ENCODE measurements around the gene TEX30. TPM values are rescaled to one million over a fixed set of nuclear protein-coding genes. Genes with fewer than 3 reads are reported as not detected.

Gene TEX30
- total RNA-seq, 2 donors from 2014 or later: 3.6 to 22.2 TPM

- intact Hi-C loops (cut with DNase I): no loop called here
- WGBS: 90% methylated on average over 2 of the region's 2 CpGs
- no peaks in the 10 kb centered on the region for H3K9me3 ChIP-seq
Observed at GRCh38 chr13:102758842-102759241, 14.7 kb downstream of the TEX30 start.

GRCh38 chr13:102757006-102757405 lies 16.6 kb downstream of the TEX30 start:
- TF ChIP-seq POLR2A (IDR thresholded peaks at IDR 0.05) (no peak), POLR2AphosphoS5 (IDR thresholded peaks at IDR 0.05) (no peak)
- TF ChIP-seq, protein P1, sequence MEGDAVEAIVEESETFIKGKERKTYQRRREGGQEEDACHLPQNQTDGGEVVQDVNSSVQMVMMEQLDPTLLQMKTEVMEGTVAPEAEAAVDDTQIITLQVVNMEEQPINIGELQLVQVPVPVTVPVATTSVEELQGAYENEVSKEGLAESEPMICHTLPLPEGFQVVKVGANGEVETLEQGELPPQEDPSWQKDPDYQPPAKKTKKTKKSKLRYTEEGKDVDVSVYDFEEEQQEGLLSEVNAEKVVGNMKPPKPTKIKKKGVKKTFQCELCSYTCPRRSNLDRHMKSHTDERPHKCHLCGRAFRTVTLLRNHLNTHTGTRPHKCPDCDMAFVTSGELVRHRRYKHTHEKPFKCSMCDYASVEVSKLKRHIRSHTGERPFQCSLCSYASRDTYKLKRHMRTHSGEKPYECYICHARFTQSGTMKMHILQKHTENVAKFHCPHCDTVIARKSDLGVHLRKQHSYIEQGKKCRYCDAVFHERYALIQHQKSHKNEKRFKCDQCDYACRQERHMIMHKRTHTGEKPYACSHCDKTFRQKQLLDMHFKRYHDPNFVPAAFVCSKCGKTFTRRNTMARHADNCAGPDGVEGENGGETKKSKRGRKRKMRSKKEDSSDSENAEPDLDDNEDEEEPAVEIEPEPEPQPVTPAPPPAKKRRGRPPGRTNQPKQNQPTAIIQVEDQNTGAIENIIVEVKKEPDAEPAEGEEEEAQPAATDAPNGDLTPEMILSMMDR (IDR thresholded peaks at IDR 0.05): no peak
- no peak for DNase-seq (ENCODE audit: low spot score)
- WGBS: 85% methylated on average over 1 of the region's 1 CpG
- H3K36me3 ChIP-seq: no peaks in the 10 kb centered on the region
- H3K9me3 ChIP-seq: no peaks in the 10 kb centered on the region
- intact Hi-C loops (cut with DNase I): no loop called here
- H3K4me1 ChIP-seq (replicated peaks): no peaks in the 10 kb centered on the region
- H3K27ac ChIP-seq: no peak overlapping the region
- H3K27me3 ChIP-seq (replicated peaks; ENCODE audit: insufficient read depth): no peaks in the 10 kb centered on the region
- H3K4me3 ChIP-seq: no peak overlapping the region

More at GRCh38 chr13:102758842-102759241, 14.7 kb downstream of the TEX30 start:
- Histone ChIP-seq H3K4me1 (replicated peaks) (no peaks in the 10 kb centered on the region), H3K27me3 (replicated peaks; ENCODE audit: insufficient read depth) (no peaks in the 10 kb centered on the region), H3K36me3 (no peaks in the 10 kb centered on the region), H3K4me3 (no peak overlapping the region), H3K27ac (no peak overlapping the region)
- DNase-seq (ENCODE audit: low spot score): no peak
- TF ChIP-seq POLR2A (IDR thresholded peaks at IDR 0.05) (no peak), POLR2AphosphoS5 (IDR thresholded peaks at IDR 0.05) (no peak)

- no peaks in the 10 kb centered on the region for H3K4me1 ChIP-seq (replicated peaks)
- H3K27ac ChIP-seq: no peak overlapping the region
- H3K4me3 ChIP-seq: no peak overlapping the region
- H3K36me3 ChIP-seq: no peaks in the 10 kb centered on the region
- no peak for DNase-seq (ENCODE audit: low spot score)
- TF ChIP-seq, protein P1 (IDR thresholded peaks at IDR 0.05): no peak
- no peak for TF ChIP-seq POLR2AphosphoS5 (IDR thresholded peaks at IDR 0.05)
- TF ChIP-seq POLR2A (IDR thresholded peaks at IDR 0.05): no peak
- no peaks in the 10 kb centered on the region for H3K27me3 ChIP-seq (replicated peaks; ENCODE audit: insufficient read depth)
- intact Hi-C loops (cut with DNase I): no loop called here
- H3K9me3 ChIP-seq: no peaks in the 10 kb centered on the region
- 94% methylated on average over 3 of the region's 3 CpGs for WGBS
Observed at GRCh38 chr13:102751886-102752285, 21.7 kb downstream of the TEX30 start.

GRCh38 chr13:102742506-102742905 lies 31.1 kb downstream of the TEX30 start:
- Histone ChIP-seq H3K4me1 (replicated peaks) (no peaks in the 10 kb centered on the region), H3K9me3 (no peaks in the 10 kb centered on the region), H3K4me3 (no peak overlapping the region), H3K36me3 (no peaks in the 10 kb centered on the region), H3K27ac (no peak overlapping the region), H3K27me3 (replicated peaks; ENCODE audit: insufficient read depth) (no peaks in the 10 kb centered on the region)
- no peak for DNase-seq (ENCODE audit: low spot score)
- TF ChIP-seq, protein P1 (IDR thresholded peaks at IDR 0.05): no peak
- TF ChIP-seq POLR2AphosphoS5 (IDR thresholded peaks at IDR 0.05) (no peak), POLR2A (IDR thresholded peaks at IDR 0.05) (no peak)
- intact Hi-C loops (cut with DNase I): no loop called here

- Histone ChIP-seq H3K9me3 (no peaks in the 10 kb centered on the region), H3K36me3 (no peaks in the 10 kb centered on the region), H3K4me1 (replicated peaks) (no peaks in the 10 kb centered on the region), H3K27me3 (replicated peaks; ENCODE audit: insufficient read depth) (no peaks in the 10 kb centered on the region), H3K4me3 (no peak overlapping the region), H3K27ac (no peak overlapping the region)
- no peak for TF ChIP-seq POLR2AphosphoS5 (IDR thresholded peaks at IDR 0.05)
- TF ChIP-seq, protein P1 (IDR thresholded peaks at IDR 0.05): no peak
- no peak for TF ChIP-seq POLR2A (IDR thresholded peaks at IDR 0.05)
- intact Hi-C loops (cut with DNase I): no loop called here
- WGBS: 36% methylated on average over 1 of the region's 1 CpG
- no peak for DNase-seq (ENCODE audit: low spot score)
Observed at GRCh38 chr13:102742101-102742500, 31.5 kb downstream of the TEX30 start.

Measured in prostate gland (tissue), 2 donors.